ENCODE data around the gene FGGY.

The FGGY gene

GRCh38 chr1:59417406-59417805 lies 120.5 kb downstream of the FGGY start:
- no peak for DNase-seq (ENCODE audit: extremely low read depth, insufficient read length)
- Histone ChIP-seq H3K36me3 (ENCODE audit: control insufficient read depth, insufficient read depth, low read length) (no peaks in the 10 kb centered on the region), H3K4me3 (replicated peaks; ENCODE audit: low read depth, low read length) (no peak overlapping the region), H3K27me3 (replicated peaks; ENCODE audit: control insufficient read depth, insufficient read depth, low read length) (no peaks in the 10 kb centered on the region)
- TF ChIP-seq, protein P1, sequence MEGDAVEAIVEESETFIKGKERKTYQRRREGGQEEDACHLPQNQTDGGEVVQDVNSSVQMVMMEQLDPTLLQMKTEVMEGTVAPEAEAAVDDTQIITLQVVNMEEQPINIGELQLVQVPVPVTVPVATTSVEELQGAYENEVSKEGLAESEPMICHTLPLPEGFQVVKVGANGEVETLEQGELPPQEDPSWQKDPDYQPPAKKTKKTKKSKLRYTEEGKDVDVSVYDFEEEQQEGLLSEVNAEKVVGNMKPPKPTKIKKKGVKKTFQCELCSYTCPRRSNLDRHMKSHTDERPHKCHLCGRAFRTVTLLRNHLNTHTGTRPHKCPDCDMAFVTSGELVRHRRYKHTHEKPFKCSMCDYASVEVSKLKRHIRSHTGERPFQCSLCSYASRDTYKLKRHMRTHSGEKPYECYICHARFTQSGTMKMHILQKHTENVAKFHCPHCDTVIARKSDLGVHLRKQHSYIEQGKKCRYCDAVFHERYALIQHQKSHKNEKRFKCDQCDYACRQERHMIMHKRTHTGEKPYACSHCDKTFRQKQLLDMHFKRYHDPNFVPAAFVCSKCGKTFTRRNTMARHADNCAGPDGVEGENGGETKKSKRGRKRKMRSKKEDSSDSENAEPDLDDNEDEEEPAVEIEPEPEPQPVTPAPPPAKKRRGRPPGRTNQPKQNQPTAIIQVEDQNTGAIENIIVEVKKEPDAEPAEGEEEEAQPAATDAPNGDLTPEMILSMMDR (IDR thresholded peaks at IDR 0.05; ENCODE audit: insufficient read depth, low read length, poor library complexity, severe bottlenecking), result no peak

DNA sequence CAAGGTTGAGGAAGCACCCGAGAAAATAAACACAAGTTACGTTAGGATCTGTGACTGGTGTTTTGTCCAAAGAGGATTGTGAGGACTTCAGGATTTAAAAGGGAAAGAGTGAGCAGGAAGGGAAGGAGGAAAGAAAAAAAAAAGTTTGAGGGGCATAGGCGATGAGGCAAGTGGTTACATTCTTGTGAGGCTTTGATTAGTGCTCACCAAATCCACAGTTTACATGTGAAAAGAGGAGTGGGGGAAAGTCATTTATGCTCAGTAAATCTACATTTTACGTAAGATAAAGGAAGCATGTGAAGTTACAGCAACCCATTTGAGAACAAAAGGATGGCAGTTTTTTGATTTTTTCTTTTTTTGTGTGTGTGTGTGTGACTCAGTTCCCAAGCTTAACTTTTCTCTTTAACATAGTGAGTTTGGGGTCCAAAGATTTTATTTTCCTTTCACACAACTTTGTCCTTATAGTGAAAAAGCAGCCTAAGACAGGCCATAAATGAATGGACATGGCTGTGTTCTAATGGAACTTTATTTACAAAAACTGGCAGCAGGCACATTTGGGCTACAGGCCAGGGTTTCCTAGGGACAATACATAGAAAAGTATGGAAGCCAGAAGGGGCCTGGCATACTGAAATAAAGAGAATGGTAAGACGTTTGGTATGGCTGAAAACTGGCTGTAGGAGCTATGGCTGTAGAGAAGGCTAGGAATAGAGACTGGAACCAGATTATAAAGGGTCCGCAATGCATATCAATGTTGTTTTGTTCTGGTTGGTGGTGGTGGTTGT lies 121.7 kb downstream of the FGGY start:
- Histone ChIP-seq H3K27me3 (replicated peaks; ENCODE audit: control insufficient read depth, insufficient read depth, low read length) (no peaks in the 10 kb centered on the region), H3K4me3 (replicated peaks; ENCODE audit: low read depth, low read length) (no peak overlapping the region), H3K36me3 (ENCODE audit: control insufficient read depth, insufficient read depth, low read length) (no peaks in the 10 kb centered on the region)
- TF ChIP-seq, protein P1 (IDR thresholded peaks at IDR 0.05; ENCODE audit: insufficient read depth, low read length, poor library complexity, severe bottlenecking), result no peak
- no peak for DNase-seq (ENCODE audit: extremely low read depth, insufficient read length)

DNA sequence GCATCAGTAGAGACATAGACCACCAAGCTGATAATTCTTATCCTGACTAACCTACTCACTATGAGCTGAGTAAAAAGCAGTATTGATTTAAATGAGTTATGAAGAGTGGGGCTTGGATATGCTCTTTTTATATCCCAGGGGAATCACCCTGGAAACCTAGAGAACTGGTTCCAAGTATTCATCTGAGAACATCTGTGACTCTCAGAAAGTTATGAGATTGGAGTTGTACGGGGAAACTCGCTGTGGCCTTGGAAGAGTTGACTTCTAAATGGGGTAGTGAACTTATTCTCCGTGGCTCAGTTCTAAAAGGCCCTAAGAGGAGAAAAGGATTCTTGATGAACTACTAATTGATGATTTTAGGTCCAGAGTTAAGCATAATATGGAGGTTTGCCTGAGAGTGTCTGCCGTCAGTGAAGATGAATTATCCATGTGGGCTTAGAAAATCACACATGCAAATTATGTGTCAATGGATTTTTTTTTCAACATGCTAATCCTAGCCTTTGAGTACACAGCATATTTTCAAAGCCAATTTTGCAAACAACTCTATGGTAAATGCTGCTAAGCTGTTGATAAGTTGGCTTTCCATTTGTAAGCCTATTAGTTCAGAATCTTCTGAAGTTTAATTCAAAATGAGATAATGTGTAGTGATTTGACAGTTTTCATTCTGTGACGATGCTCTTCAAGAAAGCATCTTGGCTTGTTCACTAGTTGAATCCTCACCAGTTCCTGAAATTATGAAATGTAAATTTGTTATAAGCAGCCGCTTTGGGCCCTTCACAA lies 122.7 kb downstream of the FGGY start:
- DNase-seq (ENCODE audit: extremely low read depth, insufficient read length), result no peak
- Histone ChIP-seq H3K4me3 (replicated peaks; ENCODE audit: low read depth, low read length) (no peak overlapping the region), H3K36me3 (ENCODE audit: control insufficient read depth, insufficient read depth, low read length) (no peaks in the 10 kb centered on the region), H3K27me3 (replicated peaks; ENCODE audit: control insufficient read depth, insufficient read depth, low read length) (no peaks in the 10 kb centered on the region)
- TF ChIP-seq, protein P1 (IDR thresholded peaks at IDR 0.05; ENCODE audit: insufficient read depth, low read length, poor library complexity, severe bottlenecking), result no peak

DNA sequence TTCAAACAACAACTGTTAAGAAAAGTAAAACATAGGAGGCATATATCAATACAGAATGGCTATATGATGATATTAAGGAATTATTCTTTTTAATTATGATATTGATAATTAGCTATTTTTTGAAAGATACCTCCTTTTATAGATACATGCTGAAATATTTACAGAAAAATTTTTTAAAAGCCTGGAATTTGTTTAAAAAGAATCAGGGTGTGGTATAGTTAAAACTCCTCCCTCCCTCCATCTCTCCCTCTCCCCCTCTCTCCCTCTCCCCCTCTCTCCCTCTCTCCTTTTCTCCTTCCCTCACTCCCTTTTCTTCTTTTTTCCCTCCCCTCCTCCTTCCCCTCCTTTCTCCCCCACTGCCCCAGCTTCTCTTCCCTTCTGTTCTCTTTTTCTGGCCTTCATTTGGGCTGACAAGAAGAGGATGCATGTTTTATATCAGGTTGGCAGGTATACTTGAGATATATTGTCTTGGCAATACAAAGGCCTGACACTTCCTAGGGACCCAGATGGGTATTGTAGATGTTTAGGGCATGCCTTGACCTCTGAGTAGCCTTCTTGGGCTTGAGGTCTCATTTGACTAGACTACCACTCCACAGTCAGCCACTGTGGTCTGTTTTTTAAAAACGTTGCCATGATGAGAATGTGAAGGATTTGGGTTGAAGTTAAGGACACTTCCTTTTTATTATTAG lies 124.5 kb downstream of the FGGY start:
- Histone ChIP-seq H3K36me3 (ENCODE audit: control insufficient read depth, insufficient read depth, low read length) (no peaks in the 10 kb centered on the region), H3K4me3 (replicated peaks; ENCODE audit: low read depth, low read length) (no peak overlapping the region), H3K27me3 (replicated peaks; ENCODE audit: control insufficient read depth, insufficient read depth, low read length) (no peaks in the 10 kb centered on the region)
- TF ChIP-seq, protein P1 (IDR thresholded peaks at IDR 0.05; ENCODE audit: insufficient read depth, low read length, poor library complexity, severe bottlenecking), result no peak
- no peak for DNase-seq (ENCODE audit: extremely low read depth, insufficient read length)

- TF ChIP-seq, protein P1 (IDR thresholded peaks at IDR 0.05; ENCODE audit: insufficient read depth, low read length, poor library complexity, severe bottlenecking), result no peak
- no peak for DNase-seq (ENCODE audit: extremely low read depth, insufficient read length)
These were observed 126.2 kb downstream of the FGGY start for GRCh38 chr1:59422921-59423575.

More at GRCh38 chr1:59422921-59423575, 126.2 kb downstream of the FGGY start:
- Histone ChIP-seq H3K36me3 (ENCODE audit: control insufficient read depth, insufficient read depth, low read length) (no peaks in the 10 kb centered on the region), H3K4me3 (replicated peaks; ENCODE audit: low read depth, low read length) (no peak overlapping the region), H3K27me3 (replicated peaks; ENCODE audit: control insufficient read depth, insufficient read depth, low read length) (no peaks in the 10 kb centered on the region)

All from GM06990 (cell line).